Measurements from ENCODE around the gene CCT3.

- TF ChIP-seq POLR2A (IDR thresholded peaks at IDR 0.05) (no peak), CTCF (IDR thresholded peaks at IDR 0.05) (no peak), POLR2AphosphoS5 (IDR thresholded peaks at IDR 0.05) (no peak)
Measured at GRCh38 chr1:156316909-156317308, 21.2 kb downstream of the CCT3 start.

Data from upper lobe of left lung (tissue), 4 donors.